MCF 10A (cell line): ENCODE results near the gene CC2D2A. TPM values are rescaled to one million over a fixed set of nuclear protein-coding genes. Genes with fewer than 3 reads are reported as not detected.
A peak's percentile ranks its signal among the peaks of the same experiment; 100 is the strongest.

Experiments
- BruUV-seq: library from RNA; stranded (reverse); fragments of 400-500 nt; replicated peaks from 2 replicates; lab custom pipeline; 2021; lab: Mats Ljungman, UMichigan
- CTCF ChIA-PET: fragments of 300-600 bp; sonication (Branson Sonifier 250); formaldehyde crosslinking; extraction: SDS; loops from one replicate; lab custom pipeline; 2021; ENCODE audit warnings: antibody characterized with exemption, inconsistent platforms; lab: Yijun Ruan, JAX
- POLR2A ChIA-PET: fragments of 300-600, 350-650 bp; sonication (Branson Sonifier 250); formaldehyde crosslinking; extraction: SDS; loops from one replicate; lab custom pipeline; 2020; ENCODE audit warnings: antibody characterized with exemption, inconsistent platforms; lab: Yijun Ruan, JAX
- DNase-seq: peaks from one replicate; pipeline ENCODE4 v3.0.0-alpha.2; 2018; ENCODE audit not compliant: unreplicated experiment
- H3K27ac Mint-ChIP-seq: one replicate; pipeline ENCODE4 v1.8.0; 2022; ENCODE audit warnings: mild to moderate bottlenecking, low read depth, mixed read lengths; ENCODE audit not compliant: unreplicated experiment
- H3K27me3 Mint-ChIP-seq: one replicate; pipeline ENCODE4 v1.8.0; 2022; ENCODE audit warnings: mixed read lengths; ENCODE audit not compliant: insufficient read depth, unreplicated experiment
- H3K36me3 Mint-ChIP-seq: one replicate; pipeline ENCODE4 v1.8.0; 2022; ENCODE audit warnings: mild to moderate bottlenecking, moderate library complexity, mixed read lengths; ENCODE audit not compliant: insufficient read depth, unreplicated experiment
- H3K4me1 Mint-ChIP-seq: one replicate; pipeline ENCODE4 v1.8.0; 2022; ENCODE audit warnings: mixed read lengths; ENCODE audit not compliant: insufficient read depth, unreplicated experiment
- H3K4me3 Mint-ChIP-seq: one replicate; pipeline ENCODE4 v1.8.0; 2022; ENCODE audit warnings: mild to moderate bottlenecking, moderate library complexity, mixed read lengths; ENCODE audit not compliant: unreplicated experiment
- H3K9me3 Mint-ChIP-seq: one replicate; pipeline ENCODE4 v1.8.0; 2022; ENCODE audit warnings: mixed read lengths; ENCODE audit not compliant: unreplicated experiment
- CTCF ChIP-seq: fragments of 200-600 bp; IDR thresholded peaks from one replicate; pipeline ENCODE4 v1.8.0; 2022; ENCODE audit warnings: antibody characterized with exemption, mild to moderate bottlenecking; ENCODE audit not compliant: unreplicated experiment
- intact Hi-C: fragments of 100-400 bp; cut with micrococcal nuclease; formaldehyde crosslinking; loops from 2 replicates; pipeline ENCODE4 v1.14.1; 2022
- total RNA-seq: library from RNA; stranded (reverse); gene quantifications from 2 replicates; pipeline ENCODE4 v1.2.3, GENCODE V29; 2022

Gene CC2D2A
- total RNA-seq, 1 experiment from 2014 or later = 8.6 TPM

- Mint-ChIP-seq H3K27me3 (no peaks in the 10 kb centered on the region), H3K27ac (peak overlapping the region; percentile 83), H3K4me1 (peaks cover 17% of the 10 kb centered on the region), H3K4me3 (no peak overlapping the region), H3K9me3 (no peaks in the 10 kb centered on the region), H3K36me3 (peaks cover 50% of the 10 kb centered on the region)
- peak; percentile 14 for DNase-seq
- CTCF ChIA-PET = interaction anchor here (0.7 to 0.9 kb wide), 2 partner anchors 10 to 32 kb away, joined by 3 to 4 read pairs; no protein-coding TSS in a partner anchor
- intact Hi-C loops = no loop called here
- POLR2A ChIA-PET = interaction anchor here (0.7 kb wide), 1 partner anchor 39 kb away, joined by 3 read pairs; no protein-coding TSS in a partner anchor
- TF ChIP-seq CTCF = no peak
- BruUV-seq = no TSS peak
Observed at GRCh38 chr4:15562623-15563022, 92.9 kb downstream of the CC2D2A start.

GRCh38 chr4:15563871-15564270 is 94.2 kb downstream of the CC2D2A start:
- DNase-seq = no peak
- CTCF ChIA-PET = interaction anchor here (0.6 kb wide), 1 partner anchor 252 kb away, joined by 3 read pairs; no protein-coding TSS in a partner anchor
- Mint-ChIP-seq H3K4me3 (no peak overlapping the region), H3K27ac (no peak overlapping the region), H3K36me3 (peaks cover 57% of the 10 kb centered on the region), H3K9me3 (no peaks in the 10 kb centered on the region), H3K4me1 (peaks cover 17% of the 10 kb centered on the region), H3K27me3 (no peaks in the 10 kb centered on the region)
- BruUV-seq = no TSS peak
- POLR2A ChIA-PET = interaction anchor here (0.7 kb wide), 1 partner anchor 8 kb away, joined by 3 read pairs; no protein-coding TSS in a partner anchor
- TF ChIP-seq CTCF = no peak
- intact Hi-C loops = no loop called here

GRCh38 chr4:15568821-15569220 is 99.1 kb downstream of the CC2D2A start:
- Mint-ChIP-seq H3K27me3 (no peaks in the 10 kb centered on the region), H3K9me3 (no peaks in the 10 kb centered on the region), H3K4me3 (no peak overlapping the region), H3K4me1 (no peaks in the 10 kb centered on the region), H3K27ac (no peak overlapping the region), H3K36me3 (peaks cover 46% of the 10 kb centered on the region)
- ChIA-PET POLR2A (no interaction called here), CTCF (interaction anchor here (1.0 kb wide), 1 partner anchor 8 kb away, joined by 3 read pairs; no protein-coding TSS in a partner anchor)
- no TSS peak for BruUV-seq
- no peak for DNase-seq
- intact Hi-C loops = no loop called here
- no peak for TF ChIP-seq CTCF

- no TSS peak for BruUV-seq
- Mint-ChIP-seq H3K9me3 (no peaks in the 10 kb centered on the region), H3K4me1 (no peaks in the 10 kb centered on the region), H3K27me3 (no peaks in the 10 kb centered on the region), H3K27ac (no peak overlapping the region), H3K4me3 (no peak overlapping the region), H3K36me3 (peaks cover 46% of the 10 kb centered on the region)
- intact Hi-C loops = no loop called here
- ChIA-PET POLR2A (no interaction called here), CTCF (no interaction called here)
- no peak for DNase-seq
- TF ChIP-seq CTCF = no peak
Observed at GRCh38 chr4:15569746-15570145, 100.1 kb downstream of the CC2D2A start.
